IMR-90 (cell line): ENCODE measurements around the gene DPH6.

Experiments
- BHLHE40 ChIP-seq: fragments of 150-350 bp; IDR thresholded peaks from 2 replicates; pipeline ENCODE4 v1.6.1; 2016; ENCODE audit warnings: mild to moderate bottlenecking, low read depth, low read length
- CEBPB ChIP-seq: IDR thresholded peaks from 2 replicates; pipeline ENCODE4 v1.6.1; 2012; ENCODE audit warnings: low read depth, low read length, improper control_type of control experiment
- CHD1 ChIP-seq: IDR thresholded peaks from 2 replicates; pipeline ENCODE4 v1.6.1; 2012; ENCODE audit warnings: low read depth, low read length, improper control_type of control experiment
- FOS ChIP-seq: fragments of 150-350 bp; IDR thresholded peaks from 2 replicates; pipeline ENCODE4 v1.6.1; 2016; ENCODE audit warnings: low read depth, low read length
- MAFK ChIP-seq: IDR thresholded peaks from 2 replicates; pipeline ENCODE4 v1.6.1; 2012; ENCODE audit warnings: low read depth, low read length, improper control_type of control experiment
- MAZ ChIP-seq: IDR thresholded peaks from 2 replicates; pipeline ENCODE4 v1.6.1; 2012; ENCODE audit warnings: low read depth, mild to moderate bottlenecking, low read length, improper control_type of control experiment, moderate library complexity, borderline replicate concordance
- MXI1 ChIP-seq: IDR thresholded peaks from 2 replicates; pipeline ENCODE4 v1.6.1; 2012; ENCODE audit warnings: low read depth, mild to moderate bottlenecking, low read length, moderate library complexity, borderline replicate concordance
- POLR2A ChIP-seq: IDR thresholded peaks from 2 replicates; pipeline ENCODE4 v1.6.1; 2012; ENCODE audit warnings: mild to moderate bottlenecking, low read depth, low read length
- RAD21 ChIP-seq: IDR thresholded peaks from 2 replicates; pipeline ENCODE4 v1.6.1; 2012; ENCODE audit warnings: low read length, improper control_type of control experiment
- RCOR1 ChIP-seq: IDR thresholded peaks from 2 replicates; pipeline ENCODE4 v1.6.1; 2012; ENCODE audit warnings: mild to moderate bottlenecking, low read length, improper control_type of control experiment; ENCODE audit not compliant: insufficient replicate concordance
- SMC3 ChIP-seq: fragments of 150-350 bp; IDR thresholded peaks from 2 replicates; pipeline ENCODE4 v1.6.1; 2016; ENCODE audit warnings: low read depth, mild to moderate bottlenecking, antibody characterized with exemption, low read length, moderate library complexity
- TF ChIP-seq, protein P1 (sequence below): conservative IDR thresholded peaks from 2 replicates; pipeline ENCODE4 v1.5.1; 2012; ENCODE audit warnings: mild to moderate bottlenecking, low read depth, low read length, improper control_type of control experiment
- TF ChIP-seq, protein P2 (sequence below): fragments of 150-350 bp; IDR thresholded peaks from 2 replicates; pipeline ENCODE4 v1.6.1; 2017; ENCODE audit warnings: mild to moderate bottlenecking, antibody characterized with exemption, low read length, low read depth

DNA sequence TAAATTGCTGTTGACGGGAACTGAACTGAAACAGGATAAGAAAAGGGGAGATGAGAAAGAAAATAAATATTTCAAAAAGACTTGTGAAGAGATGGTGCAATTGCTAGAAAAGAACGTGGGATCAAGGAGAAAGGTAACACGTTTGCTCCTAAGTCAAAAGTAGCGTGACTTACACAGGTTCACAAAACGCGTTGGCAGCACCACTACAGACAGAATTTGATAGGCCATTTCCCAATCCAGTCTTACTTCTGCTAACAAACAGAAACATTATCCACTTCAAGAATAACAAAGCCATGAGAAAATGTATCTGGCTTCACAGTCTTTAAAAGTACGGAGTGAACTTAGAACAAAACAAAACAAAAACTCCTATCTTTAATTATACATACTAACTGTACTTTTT is 75.5 kb downstream of the DPH6 start:
- TF ChIP-seq CEBPB = no peak
- no peak for TF ChIP-seq SMC3
- TF ChIP-seq RAD21 = no peak
- TF ChIP-seq CHD1 = no peak
- TF ChIP-seq, protein P1, sequence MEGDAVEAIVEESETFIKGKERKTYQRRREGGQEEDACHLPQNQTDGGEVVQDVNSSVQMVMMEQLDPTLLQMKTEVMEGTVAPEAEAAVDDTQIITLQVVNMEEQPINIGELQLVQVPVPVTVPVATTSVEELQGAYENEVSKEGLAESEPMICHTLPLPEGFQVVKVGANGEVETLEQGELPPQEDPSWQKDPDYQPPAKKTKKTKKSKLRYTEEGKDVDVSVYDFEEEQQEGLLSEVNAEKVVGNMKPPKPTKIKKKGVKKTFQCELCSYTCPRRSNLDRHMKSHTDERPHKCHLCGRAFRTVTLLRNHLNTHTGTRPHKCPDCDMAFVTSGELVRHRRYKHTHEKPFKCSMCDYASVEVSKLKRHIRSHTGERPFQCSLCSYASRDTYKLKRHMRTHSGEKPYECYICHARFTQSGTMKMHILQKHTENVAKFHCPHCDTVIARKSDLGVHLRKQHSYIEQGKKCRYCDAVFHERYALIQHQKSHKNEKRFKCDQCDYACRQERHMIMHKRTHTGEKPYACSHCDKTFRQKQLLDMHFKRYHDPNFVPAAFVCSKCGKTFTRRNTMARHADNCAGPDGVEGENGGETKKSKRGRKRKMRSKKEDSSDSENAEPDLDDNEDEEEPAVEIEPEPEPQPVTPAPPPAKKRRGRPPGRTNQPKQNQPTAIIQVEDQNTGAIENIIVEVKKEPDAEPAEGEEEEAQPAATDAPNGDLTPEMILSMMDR = no peak
- TF ChIP-seq BHLHE40 = no peak
- TF ChIP-seq POLR2A = no peak
- TF ChIP-seq FOS = no peak
- no peak for TF ChIP-seq MAZ
- TF ChIP-seq, protein P2, sequence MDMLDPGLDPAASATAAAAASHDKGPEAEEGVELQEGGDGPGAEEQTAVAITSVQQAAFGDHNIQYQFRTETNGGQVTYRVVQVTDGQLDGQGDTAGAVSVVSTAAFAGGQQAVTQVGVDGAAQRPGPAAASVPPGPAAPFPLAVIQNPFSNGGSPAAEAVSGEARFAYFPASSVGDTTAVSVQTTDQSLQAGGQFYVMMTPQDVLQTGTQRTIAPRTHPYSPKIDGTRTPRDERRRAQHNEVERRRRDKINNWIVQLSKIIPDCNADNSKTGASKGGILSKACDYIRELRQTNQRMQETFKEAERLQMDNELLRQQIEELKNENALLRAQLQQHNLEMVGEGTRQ = no peak
- TF ChIP-seq MAFK = no peak
- TF ChIP-seq MXI1 = no peak
- TF ChIP-seq RCOR1 = no peak
